Right hindlimb (tissue), 1 donor: ENCODE data around the gene FTH1.
"Not testable (repeated sequence)": the region's sequence is repeated elsewhere in the genome, so short reads cannot be mapped to it uniquely, and the experiment has no call there.

Experiments used
- DNase-seq: peaks from one replicate; pipeline ENCODE4 v3.0.0-alpha.2; 2018

The FTH1 gene

GRCh38 chr11:61967116-61967923 lies at the start of gene FTH1:
TSS of gene FTH1 (minus strand) at chr11:61967634. CDS start at chr11:61967425, 209 bp downstream.
- DNase-seq: peak; percentile 93

- no peak for DNase-seq
Measured at GRCh38 chr11:62015615-62016014, 48.2 kb upstream of the FTH1 start.

GRCh38 chr11:62013537-62014476 lies 46.4 kb upstream of the FTH1 start:
- no peak for DNase-seq

GRCh38 chr11:62012832-62013461 lies 45.5 kb upstream of the FTH1 start:
- no peak for DNase-seq

GRCh38 chr11:62012451-62012831 lies 45.0 kb upstream of the FTH1 start:
- no peak for DNase-seq

GRCh38 chr11:62011881-62012280 lies 44.4 kb upstream of the FTH1 start:
- DNase-seq: no peak

- no peak for DNase-seq
Measured at GRCh38 chr11:62010935-62011528, 43.6 kb upstream of the FTH1 start.

GRCh38 chr11:62008193-62008592 lies 40.8 kb upstream of the FTH1 start:
- DNase-seq: no peak

- no peak for DNase-seq
Measured at GRCh38 chr11:62004473-62004872, 37.0 kb upstream of the FTH1 start.

- DNase-seq: not testable (repeated sequence)
Measured at GRCh38 chr11:62002283-62002682, 34.8 kb upstream of the FTH1 start.

- DNase-seq: no peak
Measured at GRCh38 chr11:62001450-62002191, 34.2 kb upstream of the FTH1 start.

GRCh38 chr11:62000539-62001446 lies 33.4 kb upstream of the FTH1 start:
- no peak for DNase-seq

GRCh38 chr11:61999141-61999975 lies 31.9 kb upstream of the FTH1 start:
- no peak for DNase-seq

GRCh38 chr11:61996933-61997332 lies 29.5 kb upstream of the FTH1 start:
- no peak for DNase-seq

- no peak for DNase-seq
Measured at GRCh38 chr11:61994981-61995380, 27.5 kb upstream of the FTH1 start.

GRCh38 chr11:61985869-61986268 lies 18.4 kb upstream of the FTH1 start:
- DNase-seq: no peak

- no peak for DNase-seq
Measured at GRCh38 chr11:61983419-61983818, 16.0 kb upstream of the FTH1 start.

- DNase-seq: no peak
Measured at GRCh38 chr11:61980783-61981541, 13.5 kb upstream of the FTH1 start.
